T47D (cell line): Measurements from ENCODE around the gene SLC7A9.

ENCODE experiments used
- DNase-seq, 2 experiments: peaks; one replicate each; pipeline versions ENCODE4 v3.0.0 to v3.0.0-alpha.2; 2011 to 2012; ENCODE audit warnings: low read depth in 1 of 2, low spot score in 1 of 2
- JUND ChIP-seq: IDR thresholded peaks from 2 replicates; pipeline ENCODE4 v1.6.1; 2012; ENCODE audit warnings: low read depth
- in situ Hi-C: cut with HindIII; loops from 2 replicates; pipeline ENCODE4 v1.10.0; 2016; ENCODE audit warnings: low sequenced_read_pairs, low pct_unique_long_range_greater_than_20kb

SLC7A9 gene

DNA sequence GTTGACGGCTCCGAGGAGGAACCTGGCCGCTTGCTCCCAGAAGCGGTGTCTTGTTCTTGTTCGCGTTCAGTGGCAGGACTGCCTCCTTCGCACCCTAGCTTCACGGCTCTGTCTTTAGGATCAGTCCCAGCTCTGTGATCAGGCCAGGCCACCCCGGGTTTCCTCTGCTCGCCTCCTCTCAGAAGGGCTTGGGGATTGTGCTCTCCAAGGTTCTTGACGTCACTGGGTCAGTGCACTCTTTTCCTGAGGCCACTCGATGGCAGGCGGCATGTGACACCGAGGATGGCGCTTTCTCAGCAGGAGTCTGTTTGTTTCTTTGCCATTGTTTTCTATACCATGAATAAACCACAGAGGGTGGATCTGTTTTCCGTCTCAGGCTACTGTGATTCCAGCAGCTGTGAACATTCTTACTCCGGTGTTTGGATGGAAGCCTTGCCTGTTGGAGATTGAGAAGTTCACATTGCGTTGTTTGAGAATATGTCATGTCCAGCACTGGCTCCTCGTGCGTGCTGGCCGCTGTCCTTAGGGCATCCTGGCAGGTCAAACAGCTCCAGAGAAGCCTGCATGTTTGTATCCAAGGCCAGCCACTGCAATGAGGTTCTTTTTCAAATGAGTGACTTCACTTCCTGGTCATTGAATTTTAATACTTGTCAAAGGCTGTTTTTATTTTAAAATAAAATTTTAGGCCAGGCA lies 44.5 kb downstream of the SLC7A9 start:
- TF ChIP-seq JUND = no peak
- no peak for DNase-seq
- in situ Hi-C loops = no loop called here

DNA sequence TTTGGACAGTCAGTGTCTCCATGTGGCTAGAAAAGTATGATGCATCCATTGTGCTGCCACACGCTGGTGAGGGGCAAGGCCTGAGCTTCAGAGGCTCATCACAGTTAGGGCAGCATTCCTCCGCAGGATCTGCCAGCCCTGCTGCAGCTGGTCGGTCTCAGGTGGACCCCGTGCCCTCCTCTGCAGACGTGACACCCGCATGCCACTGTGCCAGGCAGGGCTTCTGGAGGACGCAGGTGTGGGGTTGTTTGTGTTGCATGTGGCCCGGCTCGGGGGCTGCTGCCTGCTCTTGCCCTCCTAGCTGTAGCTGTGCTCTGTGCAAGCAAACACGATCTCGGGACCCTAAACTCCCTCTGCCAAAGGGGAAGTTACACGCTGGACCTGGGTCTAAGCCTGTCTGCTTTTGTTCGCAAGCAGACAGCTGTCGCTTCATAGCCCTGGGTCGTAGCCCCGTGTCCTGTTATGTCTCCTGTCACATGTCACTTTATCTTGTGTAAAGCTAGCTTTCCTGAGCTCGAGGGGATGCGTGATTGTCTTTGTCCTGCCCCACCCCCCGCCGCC lies 45.3 kb downstream of the SLC7A9 start:
- in situ Hi-C loops = no loop called here
- no peak for DNase-seq
- no peak for TF ChIP-seq JUND

DNA sequence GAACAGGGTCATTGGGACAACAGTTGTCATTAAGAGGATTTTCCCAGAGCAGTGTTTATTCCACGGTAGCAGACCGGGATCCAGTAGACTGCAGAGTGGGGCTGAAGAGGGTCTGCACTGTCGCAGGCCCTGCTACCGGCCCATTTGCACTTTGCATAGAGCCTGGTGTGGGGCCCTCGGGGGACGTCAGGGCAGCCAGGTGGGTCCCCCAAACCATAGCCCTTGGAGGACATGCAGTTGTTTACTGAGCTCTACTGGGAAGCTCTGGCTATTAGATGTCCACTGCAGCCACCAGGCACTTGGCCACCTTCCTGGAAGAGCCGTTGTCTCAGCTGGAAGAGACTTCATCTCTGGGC lies 45.8 kb downstream of the SLC7A9 start:
- TF ChIP-seq JUND = no peak
- in situ Hi-C loops = no loop called here
- DNase-seq = no peak

DNA sequence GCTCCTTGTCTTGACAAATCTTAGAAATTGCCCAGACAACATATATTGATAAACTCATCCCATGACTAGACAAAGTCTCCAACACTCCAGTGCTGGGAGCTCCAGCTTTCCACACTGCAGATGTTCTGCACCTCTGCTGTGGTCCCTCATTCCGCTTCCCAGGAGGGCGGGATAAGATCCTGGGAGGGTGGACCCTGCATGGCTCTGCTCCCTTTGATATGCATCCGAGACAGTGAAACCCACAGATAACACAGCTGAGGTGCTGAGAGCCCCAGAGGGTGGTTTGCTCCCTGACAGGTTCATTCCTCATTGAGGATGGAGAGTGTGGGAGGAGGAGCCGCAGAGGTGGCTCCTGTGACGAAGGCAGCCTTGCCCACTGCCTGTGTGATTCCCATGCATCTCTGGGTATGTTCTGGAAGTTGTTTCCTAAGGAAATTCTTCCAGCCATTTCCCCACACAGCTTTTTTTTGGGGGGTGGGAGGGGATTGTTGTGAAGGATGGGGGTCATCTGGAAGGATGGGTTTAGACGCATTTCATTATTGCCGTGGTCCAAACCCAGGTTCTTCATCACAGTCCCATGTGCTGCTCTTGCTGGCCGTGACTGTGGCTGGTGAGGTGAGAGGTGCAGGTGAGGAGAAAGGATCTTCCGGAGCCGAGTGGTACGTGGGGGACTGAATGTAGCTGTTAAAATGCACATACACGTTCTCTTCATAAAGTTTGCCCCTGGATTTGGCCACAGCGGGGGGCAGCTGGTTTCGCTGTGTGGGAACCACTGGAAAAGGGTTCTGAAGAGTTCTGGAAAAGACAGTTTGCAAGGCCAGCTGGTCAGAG lies 46.4 kb downstream of the SLC7A9 start:
- in situ Hi-C loops = no loop called here
- no peak for DNase-seq
- no peak for TF ChIP-seq JUND

DNA sequence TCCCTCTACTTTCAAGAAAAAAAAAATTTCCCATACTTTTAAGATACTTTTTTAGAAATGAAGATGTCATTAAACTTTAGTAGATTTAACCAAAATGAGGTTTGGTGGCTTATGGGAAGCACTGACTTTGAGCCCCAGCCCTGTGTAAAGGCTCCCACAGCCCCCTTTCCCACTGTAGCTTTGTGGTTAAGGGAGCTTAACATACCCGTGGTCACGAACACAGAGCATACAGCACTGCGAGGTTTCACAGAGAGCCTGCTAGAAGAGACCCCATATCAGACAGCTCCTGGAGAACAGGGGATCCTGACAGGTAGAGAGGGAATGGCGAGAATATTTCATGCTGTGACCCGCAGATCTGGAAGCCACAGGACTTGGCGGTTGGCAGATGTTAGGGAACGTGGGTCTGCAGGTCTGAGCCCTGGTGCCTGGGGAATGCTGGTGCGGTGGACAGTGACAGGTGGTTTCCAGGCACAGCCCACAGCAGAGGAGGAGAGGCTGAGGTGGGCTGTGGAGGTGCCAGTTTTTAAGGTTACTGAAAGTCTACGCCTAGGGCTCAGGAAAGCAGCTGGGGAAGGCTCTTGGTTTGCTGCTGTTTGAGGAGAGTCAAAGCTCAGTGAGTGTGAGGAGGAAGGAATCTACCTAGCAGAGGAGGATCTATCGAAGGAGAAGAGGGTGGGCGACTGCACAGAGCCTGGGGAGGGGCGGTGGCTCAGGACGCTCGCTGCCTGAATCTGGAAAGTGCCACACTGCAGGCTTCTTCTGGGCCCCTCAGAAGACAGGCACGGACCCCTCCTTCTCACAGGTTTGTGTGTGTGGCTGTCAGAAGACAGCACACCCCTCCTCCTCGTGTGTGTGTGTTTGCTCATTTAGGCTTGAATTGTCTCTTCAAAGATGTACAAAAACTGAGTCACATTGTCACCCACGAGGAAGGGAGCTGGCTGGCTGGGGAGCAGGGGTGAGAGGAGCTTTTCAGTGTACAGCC lies 49.9 kb downstream of the SLC7A9 start:
- no peak for TF ChIP-seq JUND
- in situ Hi-C loops = no loop called here
- DNase-seq = no peak

DNA sequence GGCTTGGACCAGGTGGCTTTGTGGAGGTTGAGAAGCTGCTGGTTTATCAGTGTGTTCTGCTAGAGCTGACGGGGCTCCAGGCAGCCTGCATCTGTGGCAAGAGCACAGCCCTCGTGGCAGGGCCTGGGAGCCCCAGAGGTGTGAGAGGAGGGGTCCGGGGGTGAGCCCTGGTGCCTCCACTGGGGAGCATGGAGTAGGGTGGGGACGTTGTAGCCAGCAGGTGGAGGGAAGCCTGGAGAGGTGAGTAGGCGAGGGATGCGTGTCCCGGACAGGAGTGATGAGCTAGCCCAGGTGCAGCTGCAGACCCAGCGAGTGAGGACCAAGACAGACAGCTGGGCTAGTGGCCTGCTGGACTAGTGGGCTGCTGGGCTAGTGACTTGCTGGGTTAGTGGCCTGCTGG lies 51.0 kb downstream of the SLC7A9 start:
- in situ Hi-C loops = no loop called here
- no peak for DNase-seq
- no peak for TF ChIP-seq JUND

DNA sequence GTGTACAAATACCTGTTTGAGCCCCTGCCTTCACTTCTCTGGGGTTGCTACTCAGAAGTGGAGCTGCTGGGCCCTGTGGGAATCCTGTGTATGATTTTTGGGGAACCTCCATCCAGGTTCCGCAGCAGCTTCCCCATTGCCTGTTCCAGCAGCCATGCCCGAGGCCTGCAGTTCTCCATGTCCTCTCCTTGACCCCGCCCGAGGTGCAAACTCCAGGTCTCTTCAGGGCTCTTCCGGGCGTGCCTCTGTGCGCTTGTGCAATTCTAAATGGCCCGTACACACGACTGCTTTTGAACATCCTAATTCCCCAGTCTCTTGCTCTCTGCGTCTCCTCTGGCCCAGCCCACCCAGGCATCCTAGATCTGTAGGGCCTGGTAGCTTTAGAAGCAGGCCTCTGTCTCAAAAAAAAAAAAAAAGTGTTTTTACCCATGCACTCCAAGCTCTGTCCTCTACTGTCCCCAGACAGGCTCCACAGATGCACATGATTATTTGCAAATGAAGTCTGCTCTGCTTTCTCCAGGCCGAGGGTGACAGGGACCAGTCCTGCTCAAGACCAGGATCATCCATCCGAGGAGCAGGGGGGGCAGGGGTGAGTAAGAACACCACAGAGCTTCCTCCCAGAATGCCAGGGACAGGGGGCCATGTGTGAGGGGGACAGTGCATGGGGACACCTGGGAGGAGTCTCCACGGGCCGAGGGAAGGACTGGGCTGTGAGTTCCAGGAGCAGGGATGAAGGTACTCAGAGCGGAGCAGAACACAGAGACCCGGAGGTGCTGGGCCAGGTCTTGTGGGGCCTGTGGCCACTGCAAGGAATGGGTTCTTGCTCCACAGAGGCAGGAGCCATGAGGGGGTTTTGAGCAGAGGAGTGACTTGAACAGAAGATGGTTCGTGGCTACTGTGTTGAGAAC lies 51.7 kb downstream of the SLC7A9 start:
- TF ChIP-seq JUND = no peak
- no peak for DNase-seq
- in situ Hi-C loops = no loop called here

DNA sequence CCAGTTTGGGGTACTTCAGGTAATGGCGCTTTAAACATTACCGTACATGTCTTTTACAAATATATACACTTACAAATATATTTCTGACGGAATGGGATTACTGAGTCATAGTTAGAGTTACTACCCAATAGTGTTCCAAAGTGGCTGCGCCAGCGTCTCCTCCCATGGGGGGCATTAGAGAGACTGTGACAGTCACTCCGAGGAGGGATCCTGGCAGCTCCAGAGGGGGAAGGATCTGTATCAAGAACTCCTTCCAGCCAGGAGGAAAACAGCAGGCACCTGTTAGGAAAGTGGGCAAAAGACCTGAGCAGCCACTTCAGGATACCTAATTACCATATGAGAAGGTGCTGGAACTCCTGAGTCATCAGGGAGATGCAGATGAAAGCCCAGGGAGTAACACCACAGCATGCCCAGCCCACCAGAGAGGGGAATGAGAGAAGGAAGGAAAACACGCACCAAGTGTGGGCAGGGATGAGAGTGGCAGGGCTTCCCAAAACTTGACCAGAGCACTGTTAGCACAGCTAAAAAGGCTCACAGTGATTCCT lies 52.9 kb downstream of the SLC7A9 start:
- TF ChIP-seq JUND = no peak
- in situ Hi-C loops = no loop called here
- DNase-seq = no peak

DNA sequence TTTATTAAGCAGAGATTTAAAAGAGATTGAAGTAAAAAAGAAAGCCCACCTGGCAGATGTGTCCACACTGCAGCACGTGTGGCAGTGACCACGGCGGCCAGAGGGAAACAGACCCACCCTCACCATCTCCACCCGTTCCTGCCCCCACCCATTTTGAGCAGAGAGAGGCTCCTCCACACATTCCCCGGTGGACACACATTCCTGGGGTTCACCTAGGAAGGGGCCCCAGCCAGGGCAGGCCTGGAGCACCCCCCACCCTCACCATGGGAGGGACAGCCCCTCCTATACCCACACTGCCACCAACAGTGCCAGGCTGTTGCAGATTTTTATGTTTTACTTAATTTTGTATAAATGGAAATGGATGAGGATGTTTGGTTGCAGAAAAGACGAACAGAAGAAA lies 54.9 kb downstream of the SLC7A9 start:
- no peak for TF ChIP-seq JUND
- in situ Hi-C loops = no loop called here
- DNase-seq = no peak

DNA sequence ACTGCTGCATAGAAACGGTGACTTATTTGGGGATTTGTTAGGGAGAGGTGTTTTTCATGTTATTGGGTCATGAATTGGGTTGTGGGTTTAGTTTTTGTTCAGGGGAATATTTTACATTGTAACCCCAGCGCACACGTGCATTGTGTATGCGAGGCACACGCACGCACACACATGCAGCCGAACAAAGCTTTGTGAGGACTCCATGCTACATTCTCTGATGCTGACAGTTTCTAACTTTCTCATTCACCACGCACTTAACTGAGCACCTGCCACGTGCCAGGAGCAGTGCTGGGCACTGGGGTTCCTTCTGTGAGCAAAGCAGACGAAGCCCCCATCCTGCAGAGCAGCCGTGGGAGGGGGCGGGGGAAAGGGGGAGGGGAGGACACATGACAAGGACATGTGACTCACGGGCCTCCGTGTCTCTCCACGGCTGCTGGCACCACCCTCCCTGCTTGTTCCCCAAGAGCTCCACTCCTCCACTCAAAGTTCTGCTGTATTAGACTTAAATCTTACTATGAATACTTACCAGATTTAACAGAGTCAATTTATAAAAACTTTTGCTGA lies 55.6 kb downstream of the SLC7A9 start:
- no peak for TF ChIP-seq JUND
- in situ Hi-C loops = no loop called here
- no peak for DNase-seq

DNA sequence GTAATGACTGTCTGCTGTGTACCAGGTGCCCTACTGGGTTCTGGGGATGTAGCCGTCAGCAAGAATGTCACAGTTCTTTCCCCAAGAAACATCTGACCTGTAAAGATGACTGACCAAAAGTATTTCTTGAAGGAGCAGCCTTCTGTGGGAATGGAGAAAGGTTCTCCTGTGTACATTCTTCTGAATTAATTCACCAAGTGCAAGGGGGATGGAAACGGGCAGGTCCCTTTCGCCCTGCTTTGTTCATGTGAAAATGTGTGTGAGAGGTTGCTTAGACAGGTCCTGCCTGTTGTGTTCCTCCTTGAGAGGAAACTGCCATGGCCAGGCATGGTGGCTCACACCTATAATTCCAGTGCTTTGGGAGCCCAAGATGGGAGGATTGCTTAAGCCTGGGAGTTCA lies 57.0 kb downstream of the SLC7A9 start:
- DNase-seq = no peak
- no peak for TF ChIP-seq JUND
- in situ Hi-C loops = no loop called here
